NCI-H510A treated with DMSO at 0.1 percent for 48 hours (cell line): ENCODE measurements around the gene KAZALD1.

Source experiments
- DNase-seq: peaks from one replicate; lab custom pipeline; 2025; lab: John Stamatoyannopoulos, UW

Gene KAZALD1

DNA sequence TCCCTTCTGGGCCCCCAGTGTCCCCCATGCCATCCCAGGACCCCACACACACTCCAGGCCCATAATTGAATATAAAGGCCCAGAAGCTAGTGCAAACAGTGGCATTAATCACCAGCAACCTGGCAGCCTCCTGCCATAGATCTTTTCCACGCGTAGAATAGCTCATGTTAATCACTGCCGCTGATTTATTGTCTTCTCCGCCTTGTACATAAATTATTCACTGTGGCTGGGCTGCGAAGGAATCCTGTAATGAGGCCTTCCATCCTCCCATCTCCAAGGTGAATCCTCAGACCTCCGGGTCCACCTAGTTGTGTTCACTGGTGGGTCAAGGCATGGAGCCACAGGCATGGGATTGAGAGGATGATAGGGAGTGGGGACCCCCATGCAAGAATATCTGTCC, 33.2 kb downstream of the KAZALD1 start:
- DNase-seq: no peak

DNA sequence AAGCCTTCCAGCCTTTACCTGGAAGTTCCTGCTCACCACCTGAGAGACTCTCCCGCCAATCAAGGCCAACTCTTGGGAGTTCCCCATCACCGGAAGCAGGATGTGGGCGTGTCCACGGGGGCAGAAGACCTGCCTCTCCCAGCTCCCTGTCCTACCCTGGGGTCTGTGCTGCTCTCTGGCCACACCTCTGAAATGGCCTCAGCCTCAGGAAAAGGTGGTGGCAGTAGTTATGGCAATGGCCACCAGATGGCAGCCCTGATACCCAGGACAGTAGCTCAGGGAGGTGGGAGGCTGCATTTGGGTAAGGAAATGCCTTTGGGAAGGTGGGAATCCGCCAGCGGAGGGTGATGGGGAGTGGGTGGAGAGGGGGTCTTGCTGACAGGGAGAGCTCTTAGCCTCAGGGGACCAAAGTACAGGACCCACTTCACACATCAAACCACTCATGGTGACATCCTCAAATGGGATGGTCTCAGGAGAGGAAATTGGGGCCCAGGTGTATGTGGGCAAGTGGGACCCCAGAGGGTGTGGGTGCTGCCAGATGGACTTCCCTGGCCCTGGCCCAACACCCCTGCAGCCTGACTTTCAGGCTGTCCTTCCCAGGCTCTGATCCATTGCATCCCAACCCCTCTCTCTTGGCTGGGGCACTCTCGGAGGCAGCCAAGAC, 33.9 kb downstream of the KAZALD1 start:
- DNase-seq: peak; percentile 96

DNA sequence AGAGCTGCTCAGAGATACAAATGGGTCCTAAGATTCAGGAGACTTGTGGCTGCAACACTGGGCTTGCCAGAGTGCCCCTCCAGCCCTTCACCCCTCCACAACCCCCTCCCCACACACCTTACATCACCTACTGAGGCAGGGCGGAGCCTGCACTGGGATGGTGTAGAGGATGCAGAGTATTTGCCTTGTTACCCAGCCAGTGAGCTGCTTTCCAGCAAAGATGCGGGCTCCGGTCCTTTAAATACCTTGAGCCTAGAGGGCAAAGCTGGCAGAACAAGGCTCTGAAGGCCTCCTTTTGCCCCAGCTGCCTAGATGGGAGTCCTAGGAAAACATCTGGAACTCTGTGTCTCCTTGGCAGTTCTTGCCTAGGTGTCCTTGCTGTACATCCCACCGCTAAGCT, 34.6 kb downstream of the KAZALD1 start:
- no peak for DNase-seq

- no peak for DNase-seq
Observed at GRCh38 chr10:101097881-101098280, 36.1 kb downstream of the KAZALD1 start.

- no peak for DNase-seq
Observed at GRCh38 chr10:101099901-101100300, 38.1 kb downstream of the KAZALD1 start.

DNA sequence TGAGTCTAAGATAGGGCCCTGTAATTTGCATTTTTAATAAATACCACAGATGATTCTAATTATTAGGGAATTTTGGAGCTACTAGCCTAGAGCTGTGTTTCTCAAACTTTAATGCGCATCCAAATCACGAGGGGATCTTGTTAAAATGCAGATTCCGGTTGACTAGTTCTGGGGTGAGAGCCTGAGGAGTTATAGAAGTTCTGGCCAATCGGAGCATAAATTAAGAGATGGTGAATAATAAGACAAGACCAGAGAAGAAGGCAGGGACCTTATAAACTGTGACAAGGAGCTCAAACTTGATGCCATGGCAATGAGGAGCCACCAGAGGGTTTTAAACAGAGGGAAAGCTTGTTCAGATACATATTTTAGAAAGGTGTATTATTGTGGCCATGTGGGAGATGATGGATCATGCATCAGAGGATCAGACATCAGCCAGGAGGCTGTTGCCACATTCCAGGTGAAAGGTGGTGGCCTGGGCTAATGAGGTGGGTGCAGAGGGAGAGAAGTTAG, 39.6 kb downstream of the KAZALD1 start:
- DNase-seq: no peak

DNA sequence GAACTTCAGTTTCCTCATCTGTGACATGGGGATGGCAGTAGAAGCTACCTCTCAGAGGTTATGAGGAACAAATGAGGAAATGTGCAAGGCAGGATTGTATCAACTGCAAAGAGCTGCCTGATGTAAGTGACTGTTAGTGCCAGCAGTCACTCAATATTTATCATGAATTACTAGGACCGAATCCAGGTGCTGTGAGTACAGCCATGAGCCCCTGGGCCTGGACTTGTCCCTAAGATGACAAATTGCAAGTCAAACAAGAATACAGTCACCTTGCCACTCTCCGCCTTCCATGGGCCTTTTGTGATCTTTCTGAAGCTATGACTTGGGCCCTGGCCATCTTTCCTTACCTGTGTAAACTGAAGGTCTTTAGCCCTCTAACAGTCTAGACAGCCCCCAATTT, 41.6 kb downstream of the KAZALD1 start:
- DNase-seq: no peak

DNA sequence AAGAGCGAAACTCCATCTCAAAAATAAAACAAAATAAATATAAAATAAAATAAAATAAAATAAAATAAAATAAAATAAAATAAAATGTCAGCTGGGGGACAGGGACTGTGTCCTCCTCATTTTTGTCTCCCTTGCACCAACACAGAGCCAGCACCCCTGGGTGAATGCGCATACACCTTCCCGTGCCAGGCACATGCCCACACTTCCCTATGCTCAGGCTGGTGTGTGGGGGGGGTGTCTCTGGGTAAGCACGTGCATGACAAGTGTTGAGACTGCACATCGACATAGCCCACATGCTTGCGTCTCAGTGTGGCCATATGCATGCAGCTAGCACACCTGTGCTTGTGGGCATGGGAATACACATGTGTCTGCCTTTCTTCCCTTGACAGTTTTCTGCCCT, 44.6 kb downstream of the KAZALD1 start:
- DNase-seq: no peak

DNA sequence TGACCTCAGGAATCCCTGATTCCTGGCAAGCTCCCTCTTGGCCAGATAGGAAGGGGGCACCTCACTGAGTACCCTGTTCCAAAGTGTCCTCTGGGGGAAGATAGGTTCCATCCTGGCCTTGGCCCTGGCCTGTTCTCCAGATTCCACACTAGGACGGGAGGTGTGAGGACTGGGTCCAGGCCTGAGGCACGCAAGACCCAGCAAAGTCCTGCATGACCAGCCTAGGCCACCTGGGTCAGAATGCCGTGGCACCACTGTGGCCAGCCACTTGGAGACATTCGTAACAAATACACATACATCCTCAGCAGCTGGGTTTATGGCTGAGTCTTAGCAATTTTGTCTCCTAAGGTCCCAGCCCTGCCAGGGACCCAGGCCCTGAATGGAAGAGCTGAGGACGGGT, 46.0 kb downstream of the KAZALD1 start:
- DNase-seq: no peak

DNA sequence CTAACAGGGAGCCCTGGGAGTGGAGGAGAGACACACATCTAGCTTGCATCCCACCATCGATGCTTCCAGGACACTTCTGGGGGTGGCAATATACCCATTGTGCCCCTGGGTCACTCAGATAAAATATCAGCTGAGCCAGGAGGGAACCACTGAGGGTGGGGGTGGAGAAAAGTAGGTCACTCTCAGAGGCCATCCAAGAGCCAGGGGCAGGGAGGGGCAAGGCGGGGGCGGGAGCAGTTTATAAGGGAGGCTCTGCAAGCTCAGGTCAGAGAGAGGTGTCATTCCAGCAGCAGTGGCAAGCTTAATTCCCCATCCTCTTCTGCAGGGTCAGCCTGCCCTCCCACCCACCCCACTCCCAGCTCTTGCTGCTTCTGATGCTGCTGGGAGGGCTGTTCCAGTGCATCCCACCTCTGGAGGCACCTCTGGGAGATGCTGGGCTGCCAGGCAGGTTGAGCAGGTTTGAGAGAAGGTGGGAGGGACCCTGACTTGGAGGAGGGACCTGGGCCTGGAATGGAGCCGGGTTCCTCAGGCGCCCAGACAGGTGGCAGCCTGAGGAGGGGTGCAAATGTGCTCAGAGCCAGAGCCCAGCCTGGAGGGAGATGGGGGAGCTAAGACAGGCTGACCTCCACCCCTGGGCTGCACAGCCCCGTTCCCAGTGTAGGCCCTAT, 49.2 kb downstream of the KAZALD1 start:
- peak; percentile 65 for DNase-seq

DNA sequence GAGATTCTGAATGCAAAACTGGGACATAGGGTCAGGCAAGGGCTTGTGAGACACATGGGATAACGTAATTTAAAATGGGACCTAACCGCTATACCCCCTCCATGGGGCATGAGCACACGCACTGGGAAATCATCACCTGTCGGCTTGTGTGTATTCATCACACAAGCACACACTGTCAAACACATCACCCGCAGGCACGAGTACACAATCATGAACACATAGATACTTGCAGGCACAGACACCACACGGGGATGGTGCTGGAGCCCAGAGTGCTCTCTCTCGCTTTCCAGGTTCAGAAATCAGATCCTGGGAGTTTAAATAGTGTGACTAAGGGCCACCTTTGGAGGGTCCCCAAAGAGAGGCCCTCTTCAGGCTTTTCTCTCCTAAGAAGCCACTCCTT, 49.8 kb downstream of the KAZALD1 start:
- DNase-seq: peak; percentile 36

DNA sequence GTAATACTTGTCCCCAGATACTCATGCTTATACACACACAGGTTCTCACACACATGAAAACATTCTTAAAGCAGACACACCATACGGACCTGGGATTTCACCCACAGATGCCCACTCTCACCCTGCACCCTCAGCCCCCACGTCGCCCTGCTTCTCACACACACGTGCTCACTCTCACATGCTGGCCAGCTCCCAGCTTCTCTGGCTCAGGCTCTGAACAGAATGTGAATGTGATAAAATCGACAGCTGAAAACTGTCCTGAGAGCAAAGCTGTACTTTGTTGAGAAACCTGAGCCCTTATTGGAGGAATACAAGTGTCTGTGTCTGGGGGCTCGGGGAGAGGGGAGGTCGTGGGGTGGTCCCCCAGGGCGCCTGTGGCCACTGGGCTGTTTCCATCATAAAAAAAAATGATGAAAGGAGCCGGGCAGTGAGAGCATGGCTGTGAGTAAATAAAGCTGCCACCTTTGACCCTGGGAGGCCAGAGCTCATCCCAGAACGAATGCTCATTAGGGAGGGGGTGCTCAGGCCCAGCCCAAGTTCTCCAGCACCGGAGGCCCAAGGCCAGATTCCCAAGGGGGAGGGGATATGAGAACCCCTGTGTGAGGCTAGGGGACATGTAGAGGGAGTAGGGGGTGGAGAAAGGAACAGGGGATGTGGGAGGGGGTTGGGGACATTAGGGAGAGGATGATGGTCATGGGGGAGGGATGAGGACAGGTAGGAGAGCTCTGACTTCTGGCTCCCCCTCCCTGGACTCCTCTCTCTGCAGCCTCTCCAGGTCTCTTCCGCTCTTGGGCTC, 51.2 kb downstream of the KAZALD1 start:
- DNase-seq: no peak

DNA sequence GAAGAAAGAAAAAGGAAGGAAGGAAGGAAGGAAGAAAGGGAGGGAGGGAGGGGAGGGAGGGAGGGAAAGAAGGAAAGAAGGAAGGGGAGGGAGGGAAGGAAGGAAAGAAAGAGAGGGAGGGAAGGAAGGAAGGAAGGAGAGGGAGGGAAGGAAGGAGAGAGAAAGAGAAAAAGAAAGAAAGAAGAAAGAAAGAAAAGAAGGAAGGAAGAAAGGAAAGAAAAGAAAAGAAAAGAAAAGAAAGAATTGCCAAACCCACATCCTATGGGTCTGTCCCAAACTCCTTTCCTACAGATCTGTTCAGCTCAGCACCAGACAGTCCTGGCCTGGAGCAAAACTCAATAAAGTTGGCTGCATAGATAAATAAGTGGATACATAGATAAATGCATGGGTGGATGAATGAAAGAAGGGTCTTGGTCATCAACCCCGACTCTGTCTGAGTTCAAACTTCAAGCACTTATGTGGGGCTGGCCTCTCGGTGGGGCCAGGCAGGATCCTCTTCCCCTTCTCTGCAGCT, 52.2 kb downstream of the KAZALD1 start:
- no peak for DNase-seq

- no peak for DNase-seq
Observed at GRCh38 chr10:101114646-101115045, 52.9 kb downstream of the KAZALD1 start.
